Measurements from ENCODE around the gene FGF10.

- TF ChIP-seq CTCF (conservative IDR thresholded peaks at IDR 0.05; ENCODE audit: low read depth, low read length) (no peak), EZH2 (IDR thresholded peaks at IDR 0.05; ENCODE audit: low read length, unreplicated experiment) (no peak)
These were observed 12.9 kb upstream of the FGF10 start for GRCh38 chr5:44402084-44402483.

All from PC-3 (cell line).